ENCODE results near the gene ZMYND11. TPM values are rescaled to one million over a fixed set of nuclear protein-coding genes. Genes with fewer than 3 reads are reported as not detected.
"Not testable (repeated sequence)": the region's sequence is repeated elsewhere in the genome, so short reads cannot be mapped to it uniquely, and the experiment has no call there.

ZMYND11 gene
- total and polyA plus RNA-seq, 10 donors = 20.3 to 65.3 (median 51.6) TPM

- WGBS, 5 donors = 73 to 86% (median 76%) methylated on average over 7 of the region's 7 CpGs
- Histone ChIP-seq H3K4me3 (peak overlapping the region in 3 of 8 donors; percentile 0 to 40 (median 5)), H3K9me3 (no peaks in the 10 kb centered on the region), H3K36me3 (no peaks in the 10 kb centered on the region), H3K4me1 (peaks cover 0 to 35% (median 10%) of the 10 kb centered on the region in 6 donors), H3K27ac (peak overlapping the region in 4 of 8 donors; percentile 51 to 55 (median 53)), H3K27me3 (replicated peaks in 1 of 7) (no peaks in the 10 kb centered on the region)
- no peak for DNase-seq
- intact Hi-C loops (cut with DNase I; ENCODE audit: low total_unique reads) = no loop called here
- TF ChIP-seq CTCF (IDR thresholded peaks at IDR 0.05 in 8 of 11, conservative IDR thresholded peaks at IDR 0.05 in 3 of 11) (no peak), POLR2AphosphoS5 (IDR thresholded peaks at IDR 0.05) (no peak)
These were observed 164.7 kb downstream of the ZMYND11 start for GRCh38 chr10:299969-300368.

GRCh38 chr10:300580-300979 is 165.3 kb downstream of the ZMYND11 start:
- H3K4me3 ChIP-seq; intact Hi-C loops (cut with DNase I; ENCODE audit: low total_unique reads); H3K9me3 ChIP-seq; H3K27me3 ChIP-seq (replicated peaks in 1 of 7); H3K36me3 ChIP-seq; DNase-seq: not testable (repeated sequence)
- Histone ChIP-seq H3K27ac (peak overlapping the region in 4 of 8 donors; percentile 51 to 55 (median 53)), H3K4me1 (peaks cover 0 to 41% (median 10%) of the 10 kb centered on the region in 6 donors)
- 96 to 98% (median 96%) methylated on average over 23 to 31 of the region's 31 CpGs for WGBS, 5 donors

- Histone ChIP-seq H3K4me1 (peaks cover 0 to 51% (median 13%) of the 10 kb centered on the region in 6 donors), H3K27ac (no peak overlapping the region), H3K9me3 (no peaks in the 10 kb centered on the region), H3K27me3 (replicated peaks in 1 of 7) (no peaks in the 10 kb centered on the region), H3K4me3 (no peak overlapping the region), H3K36me3 (no peaks in the 10 kb centered on the region)
- intact Hi-C loops (cut with DNase I; ENCODE audit: low total_unique reads) = no loop called here
- whole genome bisulfite sequencing, 5 donors = 95 to 98% (median 96%) methylated on average over 9 of the region's 9 CpGs
- TF ChIP-seq CTCF (IDR thresholded peaks at IDR 0.05 in 8 of 11, conservative IDR thresholded peaks at IDR 0.05 in 3 of 11) = no peak
- no peak for TF ChIP-seq POLR2AphosphoS5 (IDR thresholded peaks at IDR 0.05)
- no peak for TF ChIP-seq POLR2A (IDR thresholded peaks at IDR 0.05)
- DNase-seq = peak; percentile 68
These were observed 166.3 kb downstream of the ZMYND11 start for GRCh38 chr10:301536-301935.

Small RNA genes within 50 kb of the gene (small RNA-seq; reads per million reads assigned to genes)
- gene RNA5SP297 = 0 to 0.07 (median 0) reads per million in 4 donors
- 3.0 to 11.5 (median 3.9) reads per million in 4 donors for gene RNA5SP298

Other genes with a start within 250 kb of the ZMYND11 start
- 1 to 10 TPM in 1 of 7 donors, under 1 TPM in 1, not detected in 5; 0.60 to 1.7 TPM for gene TUBB8, start 86.2 kb upstream of the ZMYND11 start, total RNA-seq
- under 1 TPM in 2 of 3 donors, not detected in 1; 0.03 to 0.76 TPM for gene TUBB8, start 86.2 kb upstream of the ZMYND11 start, polyA plus RNA-seq